Astrocyte (in vitro differentiated cells and primary cell): ENCODE data around the gene ERMP1.

Experiments
- EZH2 ChIP-seq: IDR thresholded peaks from 2 replicates; pipeline ENCODE4 v1.6.1; 2012; ENCODE audit warnings: mild to moderate bottlenecking, low read length, inconsistent platforms; ENCODE audit not compliant: insufficient read depth
- TF ChIP-seq, protein P1 (sequence below): IDR thresholded peaks from 2 replicates; pipeline ENCODE4 v1.5.1; 2011; ENCODE audit warnings: low read depth, mild to moderate bottlenecking, inconsistent platforms, low read length, moderate library complexity; ENCODE audit not compliant: insufficient read depth

GRCh38 chr9:5743109-5743508, 89.8 kb downstream of the ERMP1 start:
- TF ChIP-seq EZH2: no peak
- TF ChIP-seq, protein P1, sequence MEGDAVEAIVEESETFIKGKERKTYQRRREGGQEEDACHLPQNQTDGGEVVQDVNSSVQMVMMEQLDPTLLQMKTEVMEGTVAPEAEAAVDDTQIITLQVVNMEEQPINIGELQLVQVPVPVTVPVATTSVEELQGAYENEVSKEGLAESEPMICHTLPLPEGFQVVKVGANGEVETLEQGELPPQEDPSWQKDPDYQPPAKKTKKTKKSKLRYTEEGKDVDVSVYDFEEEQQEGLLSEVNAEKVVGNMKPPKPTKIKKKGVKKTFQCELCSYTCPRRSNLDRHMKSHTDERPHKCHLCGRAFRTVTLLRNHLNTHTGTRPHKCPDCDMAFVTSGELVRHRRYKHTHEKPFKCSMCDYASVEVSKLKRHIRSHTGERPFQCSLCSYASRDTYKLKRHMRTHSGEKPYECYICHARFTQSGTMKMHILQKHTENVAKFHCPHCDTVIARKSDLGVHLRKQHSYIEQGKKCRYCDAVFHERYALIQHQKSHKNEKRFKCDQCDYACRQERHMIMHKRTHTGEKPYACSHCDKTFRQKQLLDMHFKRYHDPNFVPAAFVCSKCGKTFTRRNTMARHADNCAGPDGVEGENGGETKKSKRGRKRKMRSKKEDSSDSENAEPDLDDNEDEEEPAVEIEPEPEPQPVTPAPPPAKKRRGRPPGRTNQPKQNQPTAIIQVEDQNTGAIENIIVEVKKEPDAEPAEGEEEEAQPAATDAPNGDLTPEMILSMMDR: no peak
